Measurements from ENCODE around the gene PAPPA2.

PAPPA2 gene

GRCh38 chr1:176566004-176566975 lies 103.3 kb downstream of the PAPPA2 start:
- H3K36me3 ChIP-seq (ENCODE audit: control insufficient read depth, insufficient read depth, low read length), result no peaks in the 10 kb centered on the region
- H3K9ac ChIP-seq (ENCODE audit: low read depth, low read length), result no peak overlapping the region
- H3K27me3 ChIP-seq (ENCODE audit: control insufficient read depth, insufficient read depth, low read length), result no peaks in the 10 kb centered on the region
- H3K4me3 ChIP-seq (ENCODE audit: low read depth, low read length), result no peak overlapping the region
- H3K9me3 ChIP-seq (ENCODE audit: control insufficient read depth, insufficient read depth, low read length), result no peaks in the 10 kb centered on the region
- H3K27ac ChIP-seq (ENCODE audit: low read depth, low read length), result no peak overlapping the region
- H3K4me1 ChIP-seq (ENCODE audit: control insufficient read depth, insufficient read depth, low read length), result no peaks in the 10 kb centered on the region

- Histone ChIP-seq H3K27me3 (ENCODE audit: control insufficient read depth, insufficient read depth, low read length) (no peaks in the 10 kb centered on the region), H3K9ac (ENCODE audit: low read depth, low read length) (no peak overlapping the region), H3K4me1 (ENCODE audit: control insufficient read depth, insufficient read depth, low read length) (no peaks in the 10 kb centered on the region), H3K27ac (ENCODE audit: low read depth, low read length) (no peak overlapping the region), H3K4me3 (ENCODE audit: low read depth, low read length) (no peak overlapping the region), H3K36me3 (ENCODE audit: control insufficient read depth, insufficient read depth, low read length) (no peaks in the 10 kb centered on the region), H3K9me3 (ENCODE audit: control insufficient read depth, insufficient read depth, low read length) (no peaks in the 10 kb centered on the region)
These were observed 104.3 kb downstream of the PAPPA2 start for GRCh38 chr1:176567190-176567794.

GRCh38 chr1:176568185-176568584 lies 105.2 kb downstream of the PAPPA2 start:
- Histone ChIP-seq H3K27me3 (ENCODE audit: control insufficient read depth, insufficient read depth, low read length) (no peaks in the 10 kb centered on the region), H3K36me3 (ENCODE audit: control insufficient read depth, insufficient read depth, low read length) (no peaks in the 10 kb centered on the region), H3K9ac (ENCODE audit: low read depth, low read length) (no peak overlapping the region), H3K27ac (ENCODE audit: low read depth, low read length) (no peak overlapping the region), H3K4me1 (ENCODE audit: control insufficient read depth, insufficient read depth, low read length) (no peaks in the 10 kb centered on the region), H3K4me3 (ENCODE audit: low read depth, low read length) (no peak overlapping the region), H3K9me3 (ENCODE audit: control insufficient read depth, insufficient read depth, low read length) (no peaks in the 10 kb centered on the region)

GRCh38 chr1:176574756-176575155 lies 111.8 kb downstream of the PAPPA2 start:
- no peaks in the 10 kb centered on the region for H3K4me1 ChIP-seq (ENCODE audit: control insufficient read depth, insufficient read depth, low read length)
- H3K27me3 ChIP-seq (ENCODE audit: control insufficient read depth, insufficient read depth, low read length), result no peaks in the 10 kb centered on the region
- no peak overlapping the region for H3K4me3 ChIP-seq (ENCODE audit: low read depth, low read length)
- no peaks in the 10 kb centered on the region for H3K36me3 ChIP-seq (ENCODE audit: control insufficient read depth, insufficient read depth, low read length)
- H3K9ac ChIP-seq (ENCODE audit: low read depth, low read length), result no peak overlapping the region
- no peaks in the 10 kb centered on the region for H3K9me3 ChIP-seq (ENCODE audit: control insufficient read depth, insufficient read depth, low read length)
- no peak overlapping the region for H3K27ac ChIP-seq (ENCODE audit: low read depth, low read length)

- H3K27me3 ChIP-seq (ENCODE audit: control insufficient read depth, insufficient read depth, low read length), result no peaks in the 10 kb centered on the region
- H3K27ac ChIP-seq (ENCODE audit: low read depth, low read length), result no peak overlapping the region
- H3K36me3 ChIP-seq (ENCODE audit: control insufficient read depth, insufficient read depth, low read length), result no peaks in the 10 kb centered on the region
- H3K4me3 ChIP-seq (ENCODE audit: low read depth, low read length), result no peak overlapping the region
- H3K9me3 ChIP-seq (ENCODE audit: control insufficient read depth, insufficient read depth, low read length), result no peaks in the 10 kb centered on the region
- H3K4me1 ChIP-seq (ENCODE audit: control insufficient read depth, insufficient read depth, low read length), result no peaks in the 10 kb centered on the region
- no peak overlapping the region for H3K9ac ChIP-seq (ENCODE audit: low read depth, low read length)
These were observed 113.0 kb downstream of the PAPPA2 start for GRCh38 chr1:176575991-176576390.

GRCh38 chr1:176576670-176577069 lies 113.7 kb downstream of the PAPPA2 start:
- Histone ChIP-seq H3K4me1 (ENCODE audit: control insufficient read depth, insufficient read depth, low read length) (no peaks in the 10 kb centered on the region), H3K36me3 (ENCODE audit: control insufficient read depth, insufficient read depth, low read length) (no peaks in the 10 kb centered on the region), H3K27ac (ENCODE audit: low read depth, low read length) (no peak overlapping the region), H3K27me3 (ENCODE audit: control insufficient read depth, insufficient read depth, low read length) (no peaks in the 10 kb centered on the region), H3K9me3 (ENCODE audit: control insufficient read depth, insufficient read depth, low read length) (no peaks in the 10 kb centered on the region), H3K4me3 (ENCODE audit: low read depth, low read length) (no peak overlapping the region), H3K9ac (ENCODE audit: low read depth, low read length) (no peak overlapping the region)

- H3K4me3 ChIP-seq (ENCODE audit: low read depth, low read length), result no peak overlapping the region
- H3K9ac ChIP-seq (ENCODE audit: low read depth, low read length), result no peak overlapping the region
- no peaks in the 10 kb centered on the region for H3K9me3 ChIP-seq (ENCODE audit: control insufficient read depth, insufficient read depth, low read length)
- no peaks in the 10 kb centered on the region for H3K4me1 ChIP-seq (ENCODE audit: control insufficient read depth, insufficient read depth, low read length)
- no peak overlapping the region for H3K27ac ChIP-seq (ENCODE audit: low read depth, low read length)
- no peaks in the 10 kb centered on the region for H3K36me3 ChIP-seq (ENCODE audit: control insufficient read depth, insufficient read depth, low read length)
- no peaks in the 10 kb centered on the region for H3K27me3 ChIP-seq (ENCODE audit: control insufficient read depth, insufficient read depth, low read length)
These were observed 114.7 kb downstream of the PAPPA2 start for GRCh38 chr1:176577646-176578197.

GRCh38 chr1:176579087-176579486 lies 116.1 kb downstream of the PAPPA2 start:
- H3K9me3 ChIP-seq (ENCODE audit: control insufficient read depth, insufficient read depth, low read length), result no peaks in the 10 kb centered on the region
- no peaks in the 10 kb centered on the region for H3K27me3 ChIP-seq (ENCODE audit: control insufficient read depth, insufficient read depth, low read length)
- H3K9ac ChIP-seq (ENCODE audit: low read depth, low read length), result no peak overlapping the region
- no peaks in the 10 kb centered on the region for H3K4me1 ChIP-seq (ENCODE audit: control insufficient read depth, insufficient read depth, low read length)
- H3K36me3 ChIP-seq (ENCODE audit: control insufficient read depth, insufficient read depth, low read length), result no peaks in the 10 kb centered on the region
- H3K27ac ChIP-seq (ENCODE audit: low read depth, low read length), result no peak overlapping the region
- no peak overlapping the region for H3K4me3 ChIP-seq (ENCODE audit: low read depth, low read length)

GRCh38 chr1:176595217-176595616 lies 132.2 kb downstream of the PAPPA2 start:
- no peak overlapping the region for H3K4me3 ChIP-seq (ENCODE audit: low read depth, low read length)
- H3K9ac ChIP-seq (ENCODE audit: low read depth, low read length), result no peak overlapping the region
- H3K9me3 ChIP-seq (ENCODE audit: control insufficient read depth, insufficient read depth, low read length), result no peaks in the 10 kb centered on the region
- H3K36me3 ChIP-seq (ENCODE audit: control insufficient read depth, insufficient read depth, low read length), result no peaks in the 10 kb centered on the region
- no peak overlapping the region for H3K27ac ChIP-seq (ENCODE audit: low read depth, low read length)
- no peaks in the 10 kb centered on the region for H3K27me3 ChIP-seq (ENCODE audit: control insufficient read depth, insufficient read depth, low read length)
- no peaks in the 10 kb centered on the region for H3K4me1 ChIP-seq (ENCODE audit: control insufficient read depth, insufficient read depth, low read length)

- Histone ChIP-seq H3K4me3 (ENCODE audit: low read depth, low read length) (no peak overlapping the region), H3K36me3 (ENCODE audit: control insufficient read depth, insufficient read depth, low read length) (no peaks in the 10 kb centered on the region), H3K27ac (ENCODE audit: low read depth, low read length) (no peak overlapping the region), H3K9me3 (ENCODE audit: control insufficient read depth, insufficient read depth, low read length) (no peaks in the 10 kb centered on the region), H3K4me1 (ENCODE audit: control insufficient read depth, insufficient read depth, low read length) (no peaks in the 10 kb centered on the region), H3K9ac (ENCODE audit: low read depth, low read length) (no peak overlapping the region), H3K27me3 (ENCODE audit: control insufficient read depth, insufficient read depth, low read length) (no peaks in the 10 kb centered on the region)
These were observed 138.4 kb downstream of the PAPPA2 start for GRCh38 chr1:176601348-176601747.

- Histone ChIP-seq H3K27me3 (ENCODE audit: control insufficient read depth, insufficient read depth, low read length) (no peaks in the 10 kb centered on the region), H3K9ac (ENCODE audit: low read depth, low read length) (no peak overlapping the region), H3K36me3 (ENCODE audit: control insufficient read depth, insufficient read depth, low read length) (no peaks in the 10 kb centered on the region), H3K9me3 (ENCODE audit: control insufficient read depth, insufficient read depth, low read length) (no peaks in the 10 kb centered on the region), H3K4me3 (ENCODE audit: low read depth, low read length) (no peak overlapping the region), H3K4me1 (ENCODE audit: control insufficient read depth, insufficient read depth, low read length) (no peaks in the 10 kb centered on the region), H3K27ac (ENCODE audit: low read depth, low read length) (no peak overlapping the region)
These were observed 139.5 kb downstream of the PAPPA2 start for GRCh38 chr1:176602388-176603004.

Measured in HUES48 (cell line).